DND-41 (cell line): ENCODE measurements around the gene CMSS1.

ENCODE experiments used
- EZH2 ChIP-seq: IDR thresholded peaks from 3 replicates; pipeline ENCODE4 v1.6.1; 2012; ENCODE audit warnings: borderline replicate concordance, low read depth, mild to moderate bottlenecking, moderate library complexity, low read length, inconsistent platforms; ENCODE audit not compliant: severe bottlenecking
- TF ChIP-seq, protein P1 (sequence below): IDR thresholded peaks from 2 replicates; pipeline ENCODE4 v1.5.1; 2012; ENCODE audit warnings: borderline replicate concordance, low read length, moderate library complexity, mild to moderate bottlenecking; ENCODE audit not compliant: poor library complexity, severe bottlenecking; ENCODE audit errors: extremely low read depth

DNA sequence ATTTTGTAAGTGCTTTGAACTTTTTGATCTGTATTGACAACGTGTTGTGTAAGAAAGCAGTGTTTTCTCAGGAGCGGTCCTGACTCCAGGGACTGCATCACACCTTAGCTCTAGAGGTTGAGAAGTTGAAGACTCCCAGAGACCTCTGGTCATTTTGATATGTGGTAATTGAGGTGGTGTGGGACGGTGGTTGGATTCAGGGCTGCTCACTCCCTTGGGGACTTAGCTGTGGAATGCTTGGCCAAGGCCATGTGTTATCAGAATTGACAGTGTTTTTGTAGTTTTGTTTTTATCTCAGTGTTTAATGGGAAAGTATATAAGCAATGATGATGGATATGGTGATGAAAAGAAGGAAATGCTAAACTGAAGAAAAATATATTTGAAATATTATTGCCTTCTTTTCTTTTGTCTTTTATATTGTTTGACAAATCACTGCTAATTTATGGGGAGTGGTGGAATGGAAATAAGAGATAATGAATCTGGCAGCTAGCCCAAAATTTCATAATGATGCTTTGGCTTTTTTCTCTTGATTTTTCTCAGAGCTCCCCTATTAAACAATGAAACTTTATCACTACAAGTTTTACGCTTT is 16.0 kb downstream of the CMSS1 start:
- TF ChIP-seq, protein P1, sequence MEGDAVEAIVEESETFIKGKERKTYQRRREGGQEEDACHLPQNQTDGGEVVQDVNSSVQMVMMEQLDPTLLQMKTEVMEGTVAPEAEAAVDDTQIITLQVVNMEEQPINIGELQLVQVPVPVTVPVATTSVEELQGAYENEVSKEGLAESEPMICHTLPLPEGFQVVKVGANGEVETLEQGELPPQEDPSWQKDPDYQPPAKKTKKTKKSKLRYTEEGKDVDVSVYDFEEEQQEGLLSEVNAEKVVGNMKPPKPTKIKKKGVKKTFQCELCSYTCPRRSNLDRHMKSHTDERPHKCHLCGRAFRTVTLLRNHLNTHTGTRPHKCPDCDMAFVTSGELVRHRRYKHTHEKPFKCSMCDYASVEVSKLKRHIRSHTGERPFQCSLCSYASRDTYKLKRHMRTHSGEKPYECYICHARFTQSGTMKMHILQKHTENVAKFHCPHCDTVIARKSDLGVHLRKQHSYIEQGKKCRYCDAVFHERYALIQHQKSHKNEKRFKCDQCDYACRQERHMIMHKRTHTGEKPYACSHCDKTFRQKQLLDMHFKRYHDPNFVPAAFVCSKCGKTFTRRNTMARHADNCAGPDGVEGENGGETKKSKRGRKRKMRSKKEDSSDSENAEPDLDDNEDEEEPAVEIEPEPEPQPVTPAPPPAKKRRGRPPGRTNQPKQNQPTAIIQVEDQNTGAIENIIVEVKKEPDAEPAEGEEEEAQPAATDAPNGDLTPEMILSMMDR = no peak
- no peak for TF ChIP-seq EZH2
